K562 (cell line): ENCODE results near the gene CCDC85A. TPM values are rescaled to one million over a fixed set of nuclear protein-coding genes. Genes with fewer than 3 reads are reported as not detected.

Experiments
- CAMTA2 ChIP-seq: fragments of 250-450 bp; sonication (Bioruptor Pico); conservative IDR thresholded peaks from 2 replicates; pipeline ENCODE4 v1.5.1; 2022
- COPS2 ChIP-seq: fragments of 450-650 bp; conservative IDR thresholded peaks from 2 replicates; pipeline ENCODE4 v1.6.1; 2016; ENCODE audit warnings: mild to moderate bottlenecking, moderate library complexity
- HNRNPL ChIP-seq: fragments of 200-400 bp; formaldehyde crosslinking; IDR thresholded peaks from 2 replicates; pipeline ENCODE4 v1.6.1; 2017; ENCODE audit warnings: low read depth, mild to moderate bottlenecking, low read length
- NFATC3 ChIP-seq: fragments of 450-650 bp; IDR thresholded peaks from 2 replicates; pipeline ENCODE4 v1.6.1; 2017; ENCODE audit warnings: mild to moderate bottlenecking
- RB1 ChIP-seq: fragments of 450-650 bp; IDR thresholded peaks from 2 replicates; pipeline ENCODE4 v1.6.1; 2017; ENCODE audit warnings: low read depth, mild to moderate bottlenecking
- ZNF217 ChIP-seq: sonication (generic); formaldehyde crosslinking; IDR thresholded peaks from 2 replicates; pipeline ENCODE4 v1.8.0; 2022; ENCODE audit warnings: mild to moderate bottlenecking, missing genetic modification reagents
- polyA plus RNA-seq, 8 experiments: library from polyadenylated mRNA; depleted of rRNA in 4 of 8; stranded (reverse) in 5 of 8; unstranded in 3 of 8; fragments of >200 nt; fragmentation: Nextera tagmentation in 2 of 8; fragmentation: Illumina TruSeq in 1 of 8; extraction: Ambion mirVana in 2 of 8; extraction: Trizol in 1 of 8; gene quantifications; 2 replicates each; pipeline versions ENCODE4 v1.2.1 to v1.2.3, GENCODE V29; 2011 to 2014; ENCODE audit warnings: inconsistent platforms in 1 of 8, missing spikeins in 1 of 8
- total RNA-seq, 7 experiments: library from RNA; depleted of rRNA in 6 of 7; stranded (reverse); fragments of >200 nt in 6 of 7; fragmentation: Illumina TruSeq in 2 of 7; extraction: Trizol in 2 of 7; gene quantifications; 2 replicates each; pipeline versions ENCODE4 v1.2.1 to v1.2.3, GENCODE V29; 2011 to 2021; ENCODE audit warnings: low replicate concordance in 1 of 7
- TF ChIP-seq, protein P1 (sequence below), 2 experiments: fragments of 450-650 bp; IDR thresholded peaks; 2 replicates each; pipeline ENCODE4 v1.6.1; 2016; ENCODE audit warnings: mild to moderate bottlenecking in 2 of 2, borderline replicate concordance in 1 of 2, low read depth in 1 of 2, moderate library complexity in 1 of 2
- TF ChIP-seq, protein P2 (sequence below): fragments of 450-650 bp; IDR thresholded peaks from 2 replicates; pipeline ENCODE4 v1.7.1; 2018; ENCODE audit warnings: mild to moderate bottlenecking, low read depth; ENCODE audit not compliant: partially characterized antibody
- TF ChIP-seq, protein P3 (sequence below): fragments of 450-650 bp; formaldehyde crosslinking; IDR thresholded peaks from 2 replicates; pipeline ENCODE4 v1.4.0; 2022; ENCODE audit warnings: mild to moderate bottlenecking, moderate library complexity

The CCDC85A gene
- total and polyA plus RNA-seq, 9 of the 15 experiments (the other 6 are each of a cell fraction or from before 2014, with no cell fraction given): 0.03 to 0.14 (median 0.10) TPM; not detected in 5

DNA sequence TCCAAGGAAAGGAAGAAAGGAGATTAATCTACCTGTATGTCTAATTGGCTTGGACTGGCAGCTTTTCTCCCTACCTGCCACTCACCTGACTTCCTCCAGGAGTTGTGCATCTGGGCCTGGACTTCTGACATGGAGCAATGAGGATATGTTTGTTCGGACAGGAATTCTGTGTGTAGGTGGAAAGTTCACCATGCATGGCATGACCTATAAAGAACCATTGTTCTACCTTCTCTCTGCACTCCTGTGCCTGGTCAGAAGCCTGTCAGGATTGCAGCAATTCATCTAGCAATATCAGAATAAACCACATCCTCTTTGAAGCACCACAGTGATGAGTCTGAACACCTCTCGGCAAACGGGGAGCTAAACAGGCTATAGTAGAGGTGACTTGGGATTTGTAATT lies 20.8 kb downstream of the CCDC85A start (continued):
- TF ChIP-seq, protein P1, sequence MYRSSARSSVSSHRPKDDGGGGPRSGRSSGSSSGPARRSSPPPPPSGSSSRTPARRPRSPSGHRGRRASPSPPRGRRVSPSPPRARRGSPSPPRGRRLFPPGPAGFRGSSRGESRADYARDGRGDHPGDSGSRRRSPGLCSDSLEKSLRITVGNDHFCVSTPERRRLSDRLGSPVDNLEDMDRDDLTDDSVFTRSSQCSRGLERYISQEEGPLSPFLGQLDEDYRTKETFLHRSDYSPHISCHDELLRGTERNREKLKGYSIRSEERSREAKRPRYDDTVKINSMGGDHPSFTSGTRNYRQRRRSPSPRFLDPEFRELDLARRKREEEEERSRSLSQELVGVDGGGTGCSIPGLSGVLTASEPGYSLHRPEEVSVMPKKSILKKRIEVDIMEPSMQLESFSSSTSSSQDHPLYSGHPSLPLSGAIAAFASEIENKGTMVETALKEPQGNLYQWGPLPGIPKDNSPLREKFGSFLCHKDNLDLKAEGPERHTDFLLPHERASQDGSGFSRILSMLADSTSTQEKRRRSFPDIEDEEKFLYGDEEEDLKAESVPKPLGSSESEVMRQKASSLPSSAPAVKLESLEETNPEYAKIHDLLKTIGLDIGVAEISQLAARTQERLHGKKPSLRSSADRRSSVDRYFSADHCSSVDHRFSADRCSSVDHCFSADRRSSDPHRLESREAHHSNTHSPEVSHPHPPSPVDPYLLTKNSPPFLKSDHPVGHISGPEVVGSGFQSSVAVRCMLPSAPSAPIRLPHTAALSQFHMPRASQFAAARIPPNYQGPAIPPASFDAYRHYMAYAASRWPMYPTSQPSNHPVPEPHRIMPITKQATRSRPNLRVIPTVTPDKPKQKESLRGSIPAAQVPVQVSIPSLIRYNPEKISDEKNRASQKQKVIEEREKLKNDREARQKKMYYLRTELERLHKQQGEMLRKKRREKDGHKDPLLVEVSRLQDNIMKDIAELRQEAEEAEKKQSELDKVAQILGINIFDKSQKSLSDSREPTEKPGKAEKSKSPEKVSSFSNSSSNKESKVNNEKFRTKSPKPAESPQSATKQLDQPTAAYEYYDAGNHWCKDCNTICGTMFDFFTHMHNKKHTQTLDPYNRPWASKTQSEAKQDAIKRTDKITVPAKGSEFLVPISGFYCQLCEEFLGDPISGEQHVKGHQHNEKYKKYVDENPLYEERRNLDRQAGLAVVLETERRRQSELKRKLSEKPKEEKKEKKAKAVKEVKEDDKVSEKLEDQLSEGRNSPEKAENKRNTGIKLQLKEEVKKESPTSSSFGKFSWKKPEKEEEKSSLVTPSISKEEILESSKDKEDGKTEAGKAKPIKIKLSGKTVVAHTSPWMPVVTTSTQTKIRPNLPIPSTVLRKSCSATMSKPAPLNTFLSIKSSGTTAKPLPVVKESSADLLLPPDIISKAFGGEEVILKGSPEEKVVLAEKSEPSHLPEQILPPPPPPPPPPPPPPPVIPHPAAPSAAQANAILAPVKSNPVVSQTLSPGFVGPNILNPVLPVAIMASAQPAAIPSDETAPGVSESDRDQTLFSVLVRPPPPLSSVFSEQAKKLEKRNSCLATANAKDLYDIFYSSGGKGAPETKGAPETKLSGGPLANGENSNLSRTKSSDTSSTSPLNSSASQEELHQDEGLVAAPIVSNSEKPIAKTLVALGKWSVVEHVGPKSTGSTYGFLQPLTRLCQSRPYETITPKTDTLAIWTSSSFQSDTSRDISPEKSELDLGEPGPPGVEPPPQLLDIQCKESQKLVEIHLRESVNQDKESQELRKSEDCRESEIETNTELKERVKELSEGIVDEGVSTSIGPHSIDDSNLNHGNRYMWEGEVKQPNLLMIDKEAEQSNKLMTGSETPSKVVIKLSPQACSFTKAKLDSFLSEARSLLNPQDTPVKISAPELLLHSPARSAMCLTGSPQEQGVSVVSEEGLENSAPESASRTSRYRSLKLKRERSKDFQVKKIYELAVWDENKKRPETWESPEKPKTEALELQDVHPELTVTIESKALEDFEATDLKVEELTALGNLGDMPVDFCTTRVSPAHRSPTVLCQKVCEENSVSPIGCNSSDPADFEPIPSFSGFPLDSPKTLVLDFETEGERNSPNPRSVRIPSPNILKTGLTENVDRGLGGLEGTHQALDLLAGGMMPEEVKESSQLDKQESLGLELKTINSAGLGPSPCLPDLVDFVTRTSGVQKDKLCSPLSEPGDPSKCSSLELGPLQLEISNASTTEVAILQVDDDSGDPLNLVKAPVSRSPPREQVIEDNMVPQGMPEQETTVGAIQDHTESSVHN (IDR thresholded peaks at IDR 0.05; ENCODE audit: borderline replicate concordance in 1 of 2, low read depth in 1 of 2): no peak
- TF ChIP-seq COPS2 (no peak), CAMTA2 (CRISPR knock-in tag) (no peak), HNRNPL (no peak), RB1 (no peak), NFATC3 (no peak), ZNF217 (CRISPR knock-in tag) (no peak)
- TF ChIP-seq, protein P2, sequence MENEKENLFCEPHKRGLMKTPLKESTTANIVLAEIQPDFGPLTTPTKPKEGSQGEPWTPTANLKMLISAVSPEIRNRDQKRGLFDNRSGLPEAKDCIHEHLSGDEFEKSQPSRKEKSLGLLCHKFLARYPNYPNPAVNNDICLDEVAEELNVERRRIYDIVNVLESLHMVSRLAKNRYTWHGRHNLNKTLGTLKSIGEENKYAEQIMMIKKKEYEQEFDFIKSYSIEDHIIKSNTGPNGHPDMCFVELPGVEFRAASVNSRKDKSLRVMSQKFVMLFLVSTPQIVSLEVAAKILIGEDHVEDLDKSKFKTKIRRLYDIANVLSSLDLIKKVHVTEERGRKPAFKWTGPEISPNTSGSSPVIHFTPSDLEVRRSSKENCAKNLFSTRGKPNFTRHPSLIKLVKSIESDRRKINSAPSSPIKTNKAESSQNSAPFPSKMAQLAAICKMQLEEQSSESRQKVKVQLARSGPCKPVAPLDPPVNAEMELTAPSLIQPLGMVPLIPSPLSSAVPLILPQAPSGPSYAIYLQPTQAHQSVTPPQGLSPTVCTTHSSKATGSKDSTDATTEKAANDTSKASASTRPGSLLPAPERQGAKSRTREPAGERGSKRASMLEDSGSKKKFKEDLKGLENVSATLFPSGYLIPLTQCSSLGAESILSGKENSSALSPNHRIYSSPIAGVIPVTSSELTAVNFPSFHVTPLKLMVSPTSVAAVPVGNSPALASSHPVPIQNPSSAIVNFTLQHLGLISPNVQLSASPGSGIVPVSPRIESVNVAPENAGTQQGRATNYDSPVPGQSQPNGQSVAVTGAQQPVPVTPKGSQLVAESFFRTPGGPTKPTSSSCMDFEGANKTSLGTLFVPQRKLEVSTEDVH: no peak
- TF ChIP-seq, protein P3, sequence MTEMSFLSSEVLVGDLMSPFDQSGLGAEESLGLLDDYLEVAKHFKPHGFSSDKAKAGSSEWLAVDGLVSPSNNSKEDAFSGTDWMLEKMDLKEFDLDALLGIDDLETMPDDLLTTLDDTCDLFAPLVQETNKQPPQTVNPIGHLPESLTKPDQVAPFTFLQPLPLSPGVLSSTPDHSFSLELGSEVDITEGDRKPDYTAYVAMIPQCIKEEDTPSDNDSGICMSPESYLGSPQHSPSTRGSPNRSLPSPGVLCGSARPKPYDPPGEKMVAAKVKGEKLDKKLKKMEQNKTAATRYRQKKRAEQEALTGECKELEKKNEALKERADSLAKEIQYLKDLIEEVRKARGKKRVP: no peak
- TF ChIP-seq, all 486 proteins: peak for 0
